Measurements from ENCODE around the gene NDUFS8. TPM values are rescaled to one million over a fixed set of nuclear protein-coding genes. Genes with fewer than 3 reads are reported as not detected.

NDUFS8 gene
- total and polyA plus RNA-seq, 2 of the 4 experiments (the other 2 are of a cell fraction) = 85.9 to 131 TPM

DNA sequence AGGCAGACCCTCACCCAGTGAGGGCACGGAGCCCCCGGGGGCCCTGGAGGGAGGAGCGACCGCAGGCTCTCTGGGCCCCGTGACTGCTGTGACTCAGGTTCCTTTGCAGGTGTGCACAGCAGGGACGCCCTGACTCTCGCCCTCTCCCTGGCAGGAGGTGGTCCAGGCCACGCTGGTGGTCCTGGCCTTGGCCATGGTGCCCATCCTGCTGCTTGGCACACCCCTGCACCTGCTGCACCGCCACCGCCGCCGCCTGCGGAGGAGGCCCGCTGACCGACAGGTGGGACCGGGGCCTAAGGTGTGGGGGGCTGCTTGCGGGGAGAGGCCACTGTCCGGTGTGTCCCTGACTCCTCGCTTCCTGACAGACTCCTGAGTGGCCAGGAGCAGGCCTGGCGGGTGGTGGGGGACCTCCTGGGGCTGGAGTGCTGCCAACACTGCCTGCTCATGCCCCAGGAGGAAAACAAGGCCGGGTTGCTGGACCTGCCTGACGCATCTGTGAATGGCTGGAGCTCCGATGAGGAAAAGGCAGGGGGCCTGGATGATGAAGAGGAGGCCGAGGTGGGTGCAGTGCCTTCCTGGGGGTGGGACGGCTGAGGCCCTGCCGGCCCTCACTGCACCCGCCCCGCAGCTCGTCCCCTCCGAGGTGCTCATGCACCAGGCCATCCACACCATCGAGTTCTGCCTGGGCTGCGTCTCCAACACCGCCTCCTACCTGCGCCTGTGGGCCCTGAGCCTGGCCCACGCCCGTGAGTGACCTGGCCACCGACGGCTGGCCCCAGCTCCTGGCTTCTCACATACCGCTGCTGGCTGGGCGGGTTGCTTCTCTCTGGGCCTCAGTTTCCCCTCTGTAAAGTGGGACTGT is 19.3 kb downstream of the NDUFS8 start:
- Histone ChIP-seq H2AK9ac (replicated peaks; ENCODE audit: low read depth, low read length, poor library complexity) (no peak overlapping the region), H3K4ac (ENCODE audit: low read depth, low read length) (no peak overlapping the region), H3K23ac (ENCODE audit: low read depth, low read length) (no peak overlapping the region), H3K4me3 (ENCODE audit: insufficient read depth, low read depth, low read length) (no peak overlapping the region), H4K91ac (ENCODE audit: insufficient read depth, low read depth, low read length) (no peak overlapping the region), H3K14ac (replicated peaks; ENCODE audit: low read depth, low read length) (no peak overlapping the region), H4K5ac (ENCODE audit: low read depth, low read length) (no peak overlapping the region), H2AFZ (replicated peaks; ENCODE audit: low read length, poor library complexity) (no peak overlapping the region), H2BK20ac (ENCODE audit: low read depth, low read length) (no peak overlapping the region), H3K4me2 (ENCODE audit: low read depth, low read length) (no peak overlapping the region), H3K4me1 (ENCODE audit: control insufficient read depth, insufficient read depth, low read length) (no peaks in the 10 kb centered on the region), H4K8ac (ENCODE audit: low read depth in 2 of 2, low read length in 2 of 2) (no peak overlapping the region), H3K36me3 (ENCODE audit: control insufficient read depth, insufficient read depth, low read length) (peaks cover 65% of the 10 kb centered on the region), H2BK120ac (ENCODE audit: low read depth, low read length) (no peak overlapping the region), H2AK5ac (ENCODE audit: low read depth, low read length) (no peak overlapping the region), H2BK5ac (ENCODE audit: low read depth, low read length, poor library complexity, severe bottlenecking) (no peak overlapping the region), H3K9me3 (ENCODE audit: control insufficient read depth, insufficient read depth, low read length) (no peaks in the 10 kb centered on the region), H3K27ac (ENCODE audit: insufficient read depth, low read length) (no peak overlapping the region), H2BK15ac (ENCODE audit: low read depth, low read length) (no peak overlapping the region), H3K79me1 (ENCODE audit: low read depth in 1 of 2, low read length in 2 of 2) (peaks cover 0 to 11% of the 10 kb centered on the region in 2 experiments; a peak in 3 of 4 replicates), H3K18ac (ENCODE audit: low read depth, low read length) (no peak overlapping the region), H3K9me1 (ENCODE audit: insufficient read depth, low read length) (no peaks in the 10 kb centered on the region), H3K56ac (ENCODE audit: extremely low read depth, insufficient read depth, low read length) (no peak overlapping the region), H3K27me3 (ENCODE audit: control insufficient read depth, insufficient read depth, low read length) (no peaks in the 10 kb centered on the region), H4K20me1 (ENCODE audit: insufficient read depth, low read length) (no peaks in the 10 kb centered on the region; the same call in none of the 2 replicates), H3K9ac (ENCODE audit: low read depth, low read length) (no peak overlapping the region)
- WGBS, 2 experiments (ENCODE audit: extremely low coverage in 2 of 2, insufficient read length in 1 of 2) = 94% methylated on average over 25 of the region's 40 CpGs; no CpG with 5 or more reads in 1 of the 2 experiments
- intact Hi-C loops (cut with micrococcal nuclease) = no loop called here
- in situ Hi-C loops (cut with MboI; ENCODE audit: low sequenced_read_pairs) = no loop called here
- ChIA-PET CTCF (no interaction called here), POLR2A (ENCODE audit: unreplicated experiment) (no interaction called here)
- ATAC-seq (ENCODE audit: low read depth) = no peak; the same call in 1 of the 2 replicates
- no peak for DNase-seq
- TF ChIP-seq CEBPB (IDR thresholded peaks at IDR 0.05; ENCODE audit: low read depth, low read length) (no peak), BHLHE40 (IDR thresholded peaks at IDR 0.05; ENCODE audit: low read depth, low read length) (no peak), MAZ (IDR thresholded peaks at IDR 0.05; ENCODE audit: borderline replicate concordance, low read depth, low read length) (no peak), NFE2L2 (IDR thresholded peaks at IDR 0.05; ENCODE audit: low read depth, low read length) (no peak), RFX5 (IDR thresholded peaks at IDR 0.05; ENCODE audit: low read depth, low read length) (no peak)
- BruUV-seq (replicated peaks) = no TSS peak
- dilution Hi-C loops (cut with HindIII; ENCODE audit: low sequenced_read_pairs, unreplicated experiment) = no loop called here
